ENCODE results near the gene ASTN2. TPM values are rescaled to one million over a fixed set of nuclear protein-coding genes. Genes with fewer than 3 reads are reported as not detected.

The ASTN2 gene
- total and polyA plus RNA-seq, 9 of the 15 experiments (the other 6 are each of a cell fraction or from before 2014, with no cell fraction given): 0.56 to 3.5 (median 1.9) TPM

GRCh38 chr9:116494815-116495634 is 919.8 kb downstream of the ASTN2 start (continued):
- TF ChIP-seq E2F8 (IDR thresholded peaks at IDR 0.05; ENCODE audit: low read depth, partially characterized antibody) (no peak), HINFP (tag; conservative IDR thresholded peaks at IDR 0.05; ENCODE audit: low read depth) (no peak), CREBBP (IDR thresholded peaks at IDR 0.05; ENCODE audit: low read depth, low read length) (no peak), L3MBTL2 (IDR thresholded peaks at IDR 0.05) (peak; percentile 21; the same call in 1 of the 2 replicates), CC2D1A (IDR thresholded peaks at IDR 0.05) (peak; percentile 33; the same call in 1 of the 2 replicates), CTBP1 (IDR thresholded peaks at IDR 0.05; ENCODE audit: borderline replicate concordance) (peak; percentile 43; the same call in 1 of the 2 replicates), TAL1 (IDR thresholded peaks at IDR 0.05) (no peak), CHAMP1 (IDR thresholded peaks at IDR 0.05) (0 out of 2 replicates have a peak, but pooled peaks have one; percentile 16)
- TF ChIP-seq, protein P1, sequence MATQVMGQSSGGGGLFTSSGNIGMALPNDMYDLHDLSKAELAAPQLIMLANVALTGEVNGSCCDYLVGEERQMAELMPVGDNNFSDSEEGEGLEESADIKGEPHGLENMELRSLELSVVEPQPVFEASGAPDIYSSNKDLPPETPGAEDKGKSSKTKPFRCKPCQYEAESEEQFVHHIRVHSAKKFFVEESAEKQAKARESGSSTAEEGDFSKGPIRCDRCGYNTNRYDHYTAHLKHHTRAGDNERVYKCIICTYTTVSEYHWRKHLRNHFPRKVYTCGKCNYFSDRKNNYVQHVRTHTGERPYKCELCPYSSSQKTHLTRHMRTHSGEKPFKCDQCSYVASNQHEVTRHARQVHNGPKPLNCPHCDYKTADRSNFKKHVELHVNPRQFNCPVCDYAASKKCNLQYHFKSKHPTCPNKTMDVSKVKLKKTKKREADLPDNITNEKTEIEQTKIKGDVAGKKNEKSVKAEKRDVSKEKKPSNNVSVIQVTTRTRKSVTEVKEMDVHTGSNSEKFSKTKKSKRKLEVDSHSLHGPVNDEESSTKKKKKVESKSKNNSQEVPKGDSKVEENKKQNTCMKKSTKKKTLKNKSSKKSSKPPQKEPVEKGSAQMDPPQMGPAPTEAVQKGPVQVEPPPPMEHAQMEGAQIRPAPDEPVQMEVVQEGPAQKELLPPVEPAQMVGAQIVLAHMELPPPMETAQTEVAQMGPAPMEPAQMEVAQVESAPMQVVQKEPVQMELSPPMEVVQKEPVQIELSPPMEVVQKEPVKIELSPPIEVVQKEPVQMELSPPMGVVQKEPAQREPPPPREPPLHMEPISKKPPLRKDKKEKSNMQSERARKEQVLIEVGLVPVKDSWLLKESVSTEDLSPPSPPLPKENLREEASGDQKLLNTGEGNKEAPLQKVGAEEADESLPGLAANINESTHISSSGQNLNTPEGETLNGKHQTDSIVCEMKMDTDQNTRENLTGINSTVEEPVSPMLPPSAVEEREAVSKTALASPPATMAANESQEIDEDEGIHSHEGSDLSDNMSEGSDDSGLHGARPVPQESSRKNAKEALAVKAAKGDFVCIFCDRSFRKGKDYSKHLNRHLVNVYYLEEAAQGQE (IDR thresholded peaks at IDR 0.05; ENCODE audit: borderline replicate concordance): peak; percentile 68
- TF ChIP-seq, protein P1 (CRISPR knock-in tag; IDR thresholded peaks at IDR 0.05; ENCODE audit: low read depth): no peak

Data from K562 (cell line).